Activated CD4-positive, CD25-positive, alpha-beta regulatory T cell treated with anti-CD3 and anti-CD28 coated beads, Interleukin-2, amount 50 U/mL, for 24 hours (primary cell): Measurements from ENCODE around the gene SYT17.

Experiments
- ATAC-seq, 2 donors: fragments of 150-1000 bp; cut with Tn5 transposase; one replicate each; pipeline ENCODE4 v1.10.0; 2021; ENCODE audit warnings: mild to moderate bottlenecking in 1 of 2, moderate library complexity in 1 of 2

Gene SYT17

GRCh38 chr16:19139436-19140091 lies 28.5 kb upstream of the SYT17 start:
- ATAC-seq, result no peak

GRCh38 chr16:19140396-19140795 lies 27.6 kb upstream of the SYT17 start:
- no peak for ATAC-seq

GRCh38 chr16:19142939-19143598 lies 25.0 kb upstream of the SYT17 start:
- no peak for ATAC-seq

GRCh38 chr16:19143599-19143956 lies 24.5 kb upstream of the SYT17 start:
- ATAC-seq, result no peak

GRCh38 chr16:19145010-19145409 lies 23.0 kb upstream of the SYT17 start:
- ATAC-seq, result no peak

- no peak for ATAC-seq
These were observed 20.9 kb upstream of the SYT17 start for GRCh38 chr16:19147126-19147525.

GRCh38 chr16:19147627-19148026 lies 20.4 kb upstream of the SYT17 start:
- ATAC-seq, result no peak

GRCh38 chr16:19148189-19148588 lies 19.9 kb upstream of the SYT17 start:
- ATAC-seq, result no peak

- ATAC-seq, result no peak
These were observed 16.7 kb upstream of the SYT17 start for GRCh38 chr16:19151310-19151709.

GRCh38 chr16:19152042-19152441 lies 16.0 kb upstream of the SYT17 start:
- no peak for ATAC-seq

- no peak for ATAC-seq
These were observed 14.2 kb upstream of the SYT17 start for GRCh38 chr16:19153876-19154275.

- ATAC-seq, result no peak
These were observed 6.0 kb upstream of the SYT17 start for GRCh38 chr16:19162085-19162484.

GRCh38 chr16:19163215-19163614 lies 4.8 kb upstream of the SYT17 start:
- ATAC-seq, result no peak

- ATAC-seq, result no peak
These were observed 3.8 kb upstream of the SYT17 start for GRCh38 chr16:19164285-19164684.

GRCh38 chr16:19165101-19165500 lies 2.9 kb upstream of the SYT17 start:
- no peak for ATAC-seq

GRCh38 chr16:19166500-19166899 lies 1.5 kb upstream of the SYT17 start:
- no peak for ATAC-seq

- no peak for ATAC-seq
These were observed 486 bp downstream of the SYT17 start for GRCh38 chr16:19168371-19169081.

GRCh38 chr16:19169082-19169639 lies 1.1 kb downstream of the SYT17 start:
- ATAC-seq, result no peak

GRCh38 chr16:19170043-19170655 lies 2.1 kb downstream of the SYT17 start:
- no peak for ATAC-seq

GRCh38 chr16:19172098-19172780 lies 4.2 kb downstream of the SYT17 start:
- no peak for ATAC-seq

- ATAC-seq, result no peak
These were observed 5.0 kb downstream of the SYT17 start for GRCh38 chr16:19173059-19173458.

- no peak for ATAC-seq
These were observed 5.8 kb downstream of the SYT17 start for GRCh38 chr16:19173649-19174383.
